ENCODE data around the gene LHFPL4. TPM values are rescaled to one million over a fixed set of nuclear protein-coding genes. Genes with fewer than 3 reads are reported as not detected.
"Not testable (repeated sequence)": the region's sequence is repeated elsewhere in the genome, so short reads cannot be mapped to it uniquely, and the experiment has no call there.

LHFPL4 gene
- total RNA-seq, 4 donors from 2014 or later: 0.04 to 0.13 TPM; not detected in 2

GRCh38 chr3:9497821-9498565 lies 55.6 kb downstream of the LHFPL4 start:
- Histone ChIP-seq H3K9me3 (no peaks in the 10 kb centered on the region), H3K27me3 (peaks cover 39% of the 10 kb centered on the region), H3K27ac (no peak overlapping the region), H3K4me3 (no peak overlapping the region), H3K4me1 (peaks cover 0 to 18% (median 6%) of the 10 kb centered on the region in 3 donors), H3K36me3 (no peaks in the 10 kb centered on the region)
- WGBS, 2 donors (ENCODE audit: low coverage in 1 of 2): 80 to 83% methylated on average over 1 to 2 of the region's 8 CpGs
- TF ChIP-seq POLR2A (IDR thresholded peaks at IDR 0.05) (no peak), CTCF (IDR thresholded peaks at IDR 0.05) (no peak), EP300 (IDR thresholded peaks at IDR 0.05) (no peak), POLR2AphosphoS5 (IDR thresholded peaks at IDR 0.05) (no peak)
- ATAC-seq: no peak

DNA sequence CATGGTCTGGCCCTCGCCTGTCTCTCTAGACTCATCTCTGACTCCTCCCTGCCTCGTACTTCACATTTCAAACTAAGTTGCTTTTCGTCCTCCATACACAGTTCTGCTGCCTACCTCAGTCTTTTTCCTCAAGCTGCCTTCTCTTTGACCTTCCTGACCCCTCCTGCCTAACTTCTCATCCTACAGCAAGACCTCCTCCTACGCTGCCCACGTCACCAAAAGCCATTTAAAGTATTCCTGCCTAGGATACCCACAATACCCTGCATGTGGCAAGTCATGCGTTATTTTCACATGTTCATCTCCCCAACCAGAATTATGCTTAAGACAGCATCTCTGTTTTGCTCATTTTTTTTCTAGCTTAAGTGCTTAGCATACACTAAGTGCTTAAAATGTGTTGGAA lies 56.7 kb downstream of the LHFPL4 start:
- no peak overlapping the region for H3K4me3 ChIP-seq
- 74 to 75% methylated on average over 6 of the region's 6 CpGs for WGBS, 2 donors (ENCODE audit: low coverage in 1 of 2)
- no peak for TF ChIP-seq POLR2AphosphoS5 (IDR thresholded peaks at IDR 0.05)
- TF ChIP-seq POLR2A (IDR thresholded peaks at IDR 0.05): no peak
- peaks cover 31% of the 10 kb centered on the region for H3K27me3 ChIP-seq
- no peak for ATAC-seq
- H3K9me3 ChIP-seq: no peaks in the 10 kb centered on the region
- no peaks in the 10 kb centered on the region for H3K36me3 ChIP-seq
- no peak overlapping the region for H3K27ac ChIP-seq
- H3K4me1 ChIP-seq: peaks cover 0 to 18% (median 6%) of the 10 kb centered on the region in 3 donors

DNA sequence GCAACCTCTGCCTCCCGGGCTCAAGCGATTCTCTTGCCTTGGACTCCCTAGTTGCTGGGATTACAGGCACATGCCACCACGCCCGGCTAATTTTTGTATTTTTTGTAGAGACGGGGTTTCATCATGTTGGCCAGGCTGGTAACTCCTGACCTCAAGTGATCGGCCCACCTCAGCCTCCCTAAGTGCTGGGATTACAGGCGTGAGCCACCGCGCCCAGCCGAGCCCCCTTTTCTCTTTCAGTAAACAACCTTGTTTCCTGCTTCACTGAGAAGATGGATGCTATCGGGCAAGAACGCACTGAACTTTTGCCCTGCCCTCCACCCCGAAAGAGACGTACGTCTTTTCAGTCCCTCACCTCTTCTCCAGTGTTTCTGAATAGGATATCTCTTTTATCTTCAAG lies 59.6 kb downstream of the LHFPL4 start:
- not testable (repeated sequence) for H3K27ac ChIP-seq, H3K36me3 ChIP-seq, H3K27me3 ChIP-seq, H3K4me1 ChIP-seq, H3K4me3 ChIP-seq, H3K9me3 ChIP-seq, ATAC-seq
- 84 to 88% methylated on average over 5 to 9 of the region's 15 CpGs for WGBS, 2 donors (ENCODE audit: low coverage in 1 of 2)

DNA sequence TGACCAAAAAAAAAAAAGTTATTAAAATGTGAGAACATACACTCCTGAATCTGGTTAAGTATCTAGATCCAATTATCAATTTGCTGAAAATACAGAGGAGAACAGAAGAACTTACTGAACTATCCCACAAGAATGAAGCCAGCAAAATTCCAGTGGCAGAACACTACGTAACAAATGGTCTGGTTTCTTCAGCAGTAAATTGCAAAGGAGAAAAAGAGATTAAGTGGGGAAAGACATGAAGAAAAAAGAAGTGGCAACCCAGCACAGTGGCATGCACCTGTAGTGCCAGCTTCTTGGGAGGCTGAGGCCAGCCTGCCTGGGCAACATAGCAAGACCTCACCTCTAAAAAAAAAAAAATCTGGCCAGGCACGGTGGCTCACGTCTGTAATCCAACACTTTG lies 62.1 kb downstream of the LHFPL4 start:
- Histone ChIP-seq H3K4me1 (no peaks in the 10 kb centered on the region), H3K27me3 (no peaks in the 10 kb centered on the region), H3K27ac (no peak overlapping the region), H3K9me3 (peaks cover 0 to 11% (median 0%) of the 10 kb centered on the region in 3 donors), H3K36me3 (peaks cover 0 to 4% of the 10 kb centered on the region in 2 donors), H3K4me3 (no peak overlapping the region)
- ATAC-seq: no peak
- WGBS, 2 donors (ENCODE audit: low coverage in 1 of 2): 53 to 57% methylated on average over 3 of the region's 3 CpGs
- no peak for TF ChIP-seq CTCF (IDR thresholded peaks at IDR 0.05)
- no peak for TF ChIP-seq POLR2A (IDR thresholded peaks at IDR 0.05)
- TF ChIP-seq POLR2AphosphoS5 (IDR thresholded peaks at IDR 0.05): no peak
- no peak for TF ChIP-seq EP300 (IDR thresholded peaks at IDR 0.05)

DNA sequence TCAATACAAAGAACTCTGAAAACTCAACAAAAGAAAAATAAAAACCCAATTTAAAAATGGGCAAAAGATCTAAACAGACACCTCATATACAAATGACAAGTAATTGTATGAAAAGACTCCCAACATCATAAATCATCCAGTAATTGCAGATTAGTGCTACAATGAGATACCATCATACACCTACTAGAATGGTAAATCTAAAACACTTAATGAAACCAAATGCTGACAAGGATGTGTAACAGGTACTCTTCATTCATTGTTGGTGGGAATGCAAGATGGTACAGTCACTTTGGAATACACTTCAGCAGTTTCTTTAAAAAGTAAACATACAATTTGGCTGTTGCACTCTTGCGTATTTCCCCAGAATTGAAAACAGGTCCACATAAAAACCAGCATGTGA lies 68.4 kb downstream of the LHFPL4 start:
- Histone ChIP-seq H3K27me3 (no peaks in the 10 kb centered on the region), H3K27ac (no peak overlapping the region), H3K4me3 (no peak overlapping the region), H3K4me1 (no peaks in the 10 kb centered on the region), H3K36me3 (peaks cover 0 to 52% of the 10 kb centered on the region in 2 donors), H3K9me3 (peaks cover 0 to 11% (median 0%) of the 10 kb centered on the region in 3 donors)
- no peak for ATAC-seq
- TF ChIP-seq POLR2A (IDR thresholded peaks at IDR 0.05): no peak
- no peak for TF ChIP-seq CTCF (IDR thresholded peaks at IDR 0.05)
- no peak for TF ChIP-seq EP300 (IDR thresholded peaks at IDR 0.05)
- TF ChIP-seq POLR2AphosphoS5 (IDR thresholded peaks at IDR 0.05): no peak
- WGBS, 2 donors (ENCODE audit: low coverage in 1 of 2): 100% methylated on average over 1 of the region's 1 CpG

DNA sequence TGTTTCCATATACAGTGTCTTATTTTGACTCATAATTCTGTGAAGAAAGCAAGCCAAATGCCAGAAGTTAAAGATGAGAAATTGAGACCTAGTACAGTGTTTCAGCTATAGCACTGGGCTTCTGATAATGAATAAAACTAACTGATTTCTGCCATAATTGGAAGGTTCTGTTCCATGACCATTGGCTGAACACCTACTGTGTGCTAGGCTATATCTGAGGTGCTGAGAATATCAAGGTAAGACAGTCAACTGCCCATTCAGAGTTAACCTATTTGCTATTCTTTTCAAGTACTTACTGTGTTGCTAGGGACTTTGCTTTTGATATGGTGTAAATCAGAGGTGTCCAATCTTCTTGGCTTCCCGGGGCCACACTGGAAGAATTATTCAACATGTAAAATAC lies 73.4 kb downstream of the LHFPL4 start:
- no peaks in the 10 kb centered on the region for H3K27me3 ChIP-seq
- no peak overlapping the region for H3K27ac ChIP-seq
- no peaks in the 10 kb centered on the region for H3K4me1 ChIP-seq
- 88 to 100% methylated on average over 1 of the region's 1 CpG for WGBS, 2 donors (ENCODE audit: low coverage in 1 of 2)
- H3K9me3 ChIP-seq: no peaks in the 10 kb centered on the region
- TF ChIP-seq EP300 (IDR thresholded peaks at IDR 0.05): no peak
- TF ChIP-seq CTCF (IDR thresholded peaks at IDR 0.05): no peak
- TF ChIP-seq POLR2A (IDR thresholded peaks at IDR 0.05): no peak
- TF ChIP-seq POLR2AphosphoS5 (IDR thresholded peaks at IDR 0.05): no peak
- H3K36me3 ChIP-seq: peaks cover 9 to 91% of the 10 kb centered on the region in 2 donors
- H3K4me3 ChIP-seq: no peak overlapping the region
- no peak for ATAC-seq

Data from gastroesophageal sphincter (tissue), 4 donors.